GM19324 (cell line): Measurements from ENCODE around the gene ACADM.
"Not testable (repeated sequence)": the region's sequence is repeated elsewhere in the genome, so short reads cannot be mapped to it uniquely, and the experiment has no call there.

Experiments used
- ATAC-seq: cut with Tn5 transposase; IDR thresholded peaks from one replicate; pipeline ENCODE4 v1.9.1; 2021; ENCODE audit warnings: mild to moderate bottlenecking, moderate library complexity; ENCODE audit not compliant: unreplicated experiment, low FRiP score

The ACADM gene

DNA sequence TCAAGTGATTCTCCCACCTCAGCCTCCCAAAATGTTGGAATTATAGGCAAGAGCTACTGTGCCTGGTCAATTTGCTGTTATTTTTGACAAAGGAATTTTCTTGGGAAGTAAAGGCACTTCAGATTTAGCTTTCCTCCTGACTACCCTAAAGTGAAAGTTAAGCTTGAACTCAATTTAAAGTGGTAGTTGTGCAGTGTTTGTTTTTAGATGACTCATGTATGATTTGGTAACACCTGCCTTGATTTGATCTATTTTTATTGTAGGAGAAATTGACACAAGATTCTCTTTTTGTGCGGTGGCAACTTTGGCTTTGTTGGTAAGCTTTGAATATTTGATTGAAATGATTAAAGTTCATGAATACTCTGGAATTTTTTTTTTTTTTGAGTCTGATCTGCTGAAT is 66.5 kb downstream of the ACADM start:
- ATAC-seq, result no peak

DNA sequence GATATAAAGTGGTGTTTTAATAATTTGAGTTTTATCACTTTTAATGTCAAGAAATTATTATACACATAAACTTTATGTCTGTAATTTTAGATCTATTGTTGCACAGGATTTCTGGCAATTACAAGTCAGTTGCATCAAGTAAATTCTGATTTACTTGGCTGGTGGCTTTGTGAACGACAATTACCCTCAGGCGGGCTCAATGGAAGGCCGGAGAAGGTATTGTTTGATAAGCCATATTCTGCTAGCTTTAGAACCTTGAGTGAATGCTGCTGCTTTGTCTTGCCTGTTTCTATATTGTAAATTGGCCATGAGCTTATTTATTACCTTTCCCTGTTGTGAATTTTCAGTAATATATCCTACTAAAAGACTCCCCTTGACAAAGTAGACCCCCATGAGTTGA is 67.6 kb downstream of the ACADM start:
- no peak for ATAC-seq

DNA sequence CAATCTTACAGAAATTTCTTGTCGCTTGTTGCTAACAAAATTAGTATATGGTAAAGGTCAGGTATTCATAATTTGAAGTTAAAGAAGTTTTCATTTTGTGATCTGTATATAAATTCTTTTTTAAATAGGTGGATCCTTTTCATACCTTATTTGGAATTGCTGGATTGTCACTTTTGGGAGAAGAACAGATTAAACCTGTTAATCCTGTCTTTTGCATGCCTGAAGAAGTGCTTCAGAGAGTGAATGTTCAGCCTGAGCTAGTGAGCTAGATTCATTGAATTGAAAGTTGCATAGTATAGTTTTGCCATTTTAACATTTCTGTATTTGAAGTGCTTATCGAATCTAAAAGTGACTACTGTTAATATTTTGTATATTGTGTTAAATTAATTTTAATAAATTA is 69.9 kb downstream of the ACADM start:
- no peak for ATAC-seq

DNA sequence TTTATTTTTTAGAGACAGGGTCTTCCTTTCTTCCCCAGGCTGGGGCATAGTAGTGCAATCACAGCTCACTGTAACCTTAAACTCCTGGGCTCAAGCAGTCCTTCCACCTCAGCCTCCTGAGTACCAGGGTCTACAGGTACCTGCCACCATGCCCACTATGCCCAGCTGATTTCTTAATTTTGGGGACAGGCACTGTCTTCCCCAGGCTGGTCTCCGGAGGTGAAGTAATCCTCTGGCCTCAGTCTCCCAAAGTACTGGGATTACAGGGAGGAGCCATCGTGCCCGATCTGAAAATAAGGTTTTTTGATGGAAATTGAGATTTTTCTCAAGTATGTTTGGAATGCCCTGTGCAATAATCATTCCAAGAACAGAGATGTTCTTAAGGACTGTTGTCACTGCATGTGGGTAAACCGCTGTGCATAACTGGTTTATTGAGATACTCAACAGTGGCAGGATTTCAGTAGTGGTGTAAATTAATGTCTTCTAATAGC is 71.2 kb downstream of the ACADM start:
- no peak for ATAC-seq

DNA sequence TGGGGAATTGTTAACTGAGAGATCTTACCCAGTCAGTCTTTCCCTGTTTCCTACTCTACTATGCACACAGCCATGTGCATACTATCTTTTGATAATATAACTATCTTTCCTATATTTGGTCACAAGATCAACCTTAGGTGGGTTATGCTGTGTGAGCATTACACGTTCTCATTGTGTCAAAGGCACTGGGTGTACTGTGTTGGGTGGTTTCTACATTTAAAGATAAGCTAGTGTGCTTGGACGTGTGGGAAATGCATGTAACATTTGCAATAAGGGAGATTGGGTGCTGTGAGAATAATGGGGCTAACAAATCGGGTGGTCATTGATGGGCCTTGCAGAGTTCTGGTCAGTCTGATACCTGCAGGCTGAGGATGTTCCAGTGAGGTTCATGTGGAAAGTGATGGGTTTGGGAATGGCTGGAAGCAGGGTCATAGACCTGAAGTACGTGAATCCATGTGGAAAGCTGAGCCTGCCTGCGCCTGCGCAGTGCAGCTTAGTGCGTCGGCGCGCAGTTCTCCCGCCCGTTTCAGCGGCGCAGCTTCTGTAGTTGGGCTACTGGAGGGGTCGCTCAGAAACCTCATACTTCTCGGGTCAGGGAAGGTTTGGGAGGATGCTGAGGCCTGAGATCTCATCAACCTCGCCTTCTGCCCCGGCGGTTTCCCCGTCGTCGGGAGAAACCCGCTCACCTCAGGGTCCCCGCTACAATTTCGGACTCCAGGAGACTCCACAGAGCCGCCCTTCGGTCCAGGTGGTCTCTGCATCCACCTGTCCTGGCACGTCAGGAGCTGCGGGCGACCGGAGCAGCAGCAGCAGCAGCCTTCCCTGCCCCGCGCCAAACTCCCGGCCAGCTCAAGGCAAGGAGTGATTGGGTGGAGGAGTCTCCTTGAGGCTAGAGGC is 72.1 kb downstream of the ACADM start, which contains the start of gene MSH4:
TSS of gene MSH4 (plus strand) at position 507 of the 897 bp plus-strand sequence. CDS start at position 611, 104 bp downstream.
- ATAC-seq, result no peak

DNA sequence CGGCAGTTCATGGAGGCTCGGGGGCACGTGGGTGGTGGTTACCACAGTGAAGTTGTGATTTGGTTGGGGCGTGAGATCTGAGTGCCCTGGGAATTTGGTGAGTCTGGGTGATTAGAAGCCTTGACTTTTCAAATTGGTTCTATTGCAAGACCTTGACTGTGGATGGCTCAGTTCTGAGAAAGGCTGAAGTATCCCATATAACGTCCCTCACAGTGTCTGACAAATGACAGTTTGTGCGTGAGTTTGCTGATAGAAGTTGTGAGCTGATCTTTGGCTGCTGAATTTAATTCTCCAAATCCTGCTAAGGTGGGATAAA is 72.7 kb downstream of the ACADM start:
- ATAC-seq, result no peak

DNA sequence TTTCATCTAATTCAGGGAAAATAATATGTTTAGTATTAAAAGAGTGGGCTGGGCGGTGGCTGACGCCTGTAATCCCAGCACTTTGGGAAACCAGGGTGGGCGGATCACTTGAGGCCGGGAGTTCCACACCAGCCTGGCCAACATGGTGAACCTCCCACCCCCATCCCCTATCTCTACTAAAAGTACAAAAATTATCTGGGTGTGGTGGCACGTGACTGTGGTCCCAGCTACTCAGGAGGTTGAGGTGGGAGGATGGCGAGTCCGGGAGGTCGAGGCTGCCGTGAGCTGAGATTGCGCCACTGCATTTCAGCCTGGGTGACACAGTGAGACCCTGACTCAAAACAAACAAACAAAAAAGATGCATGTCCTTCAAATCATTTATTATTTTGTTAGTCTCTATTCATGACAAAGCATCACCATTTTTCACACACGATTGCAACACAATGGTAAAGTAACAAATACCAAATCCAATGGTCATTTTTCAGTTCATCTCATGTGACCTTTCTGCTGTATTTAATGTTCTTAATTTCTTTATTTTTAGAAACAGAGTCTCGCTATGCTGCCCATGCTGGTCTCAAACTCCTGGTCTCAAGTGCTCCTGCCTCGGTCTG is 73.2 kb downstream of the ACADM start:
- ATAC-seq, result no peak

DNA sequence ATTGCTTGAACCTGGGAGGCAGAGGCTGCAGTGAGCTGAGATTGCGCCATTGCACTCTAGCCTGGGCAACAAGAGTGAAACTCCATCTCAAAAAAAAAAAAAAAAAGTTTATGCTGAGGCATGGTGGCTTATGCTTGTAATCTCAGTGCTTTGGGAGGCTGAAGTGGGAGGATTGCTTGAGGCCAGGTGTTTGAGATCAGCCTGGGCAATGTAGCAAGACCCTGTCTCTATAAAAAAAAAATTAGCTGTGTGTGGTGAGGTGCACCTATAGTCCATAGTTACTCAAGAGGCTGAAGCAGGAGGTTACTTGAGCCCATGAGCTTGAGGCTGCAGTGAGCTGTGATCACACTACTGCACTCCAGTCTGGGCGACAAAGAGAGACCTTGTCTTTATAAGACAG is 77.0 kb downstream of the ACADM start:
- ATAC-seq, result not testable (repeated sequence)

DNA sequence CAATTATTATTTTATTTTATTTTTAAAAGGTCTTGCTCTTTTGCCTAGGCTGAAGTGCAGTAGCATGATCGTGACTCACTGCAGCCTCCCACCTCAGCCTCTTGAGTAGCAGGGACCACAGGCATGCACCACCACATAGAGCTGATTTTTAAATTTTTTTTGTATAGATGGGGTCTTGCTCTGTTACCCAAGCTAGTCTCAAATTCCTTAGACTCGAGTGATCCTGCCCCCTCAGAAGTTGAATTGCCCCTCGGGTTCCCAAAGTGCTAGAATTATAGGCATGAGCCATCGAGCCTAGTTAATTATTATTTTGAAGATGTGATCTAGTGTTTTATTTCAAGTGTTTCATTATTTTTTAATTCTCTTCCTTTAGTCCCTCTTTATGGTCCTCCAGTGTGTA is 84.4 kb downstream of the ACADM start:
- no peak for ATAC-seq

DNA sequence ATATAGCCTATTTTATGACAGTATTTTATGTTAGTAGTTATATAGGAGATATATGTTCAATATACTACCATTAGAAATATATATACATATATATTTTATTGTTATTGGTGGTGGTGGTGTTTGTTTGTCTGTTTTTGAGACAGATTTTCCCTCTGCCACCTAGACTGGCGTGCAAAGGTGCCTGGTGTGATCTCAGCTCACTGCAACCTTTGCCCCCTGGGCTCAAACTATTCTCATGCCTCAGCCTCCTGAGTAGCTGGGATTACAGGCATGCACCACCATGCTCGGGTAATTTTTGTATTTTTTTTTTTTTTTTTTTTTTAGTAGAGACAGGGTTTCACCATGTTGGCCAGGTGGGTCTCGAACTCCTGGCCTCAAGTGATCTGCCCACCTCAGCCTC is 85.6 kb downstream of the ACADM start:
- not testable (repeated sequence) for ATAC-seq

DNA sequence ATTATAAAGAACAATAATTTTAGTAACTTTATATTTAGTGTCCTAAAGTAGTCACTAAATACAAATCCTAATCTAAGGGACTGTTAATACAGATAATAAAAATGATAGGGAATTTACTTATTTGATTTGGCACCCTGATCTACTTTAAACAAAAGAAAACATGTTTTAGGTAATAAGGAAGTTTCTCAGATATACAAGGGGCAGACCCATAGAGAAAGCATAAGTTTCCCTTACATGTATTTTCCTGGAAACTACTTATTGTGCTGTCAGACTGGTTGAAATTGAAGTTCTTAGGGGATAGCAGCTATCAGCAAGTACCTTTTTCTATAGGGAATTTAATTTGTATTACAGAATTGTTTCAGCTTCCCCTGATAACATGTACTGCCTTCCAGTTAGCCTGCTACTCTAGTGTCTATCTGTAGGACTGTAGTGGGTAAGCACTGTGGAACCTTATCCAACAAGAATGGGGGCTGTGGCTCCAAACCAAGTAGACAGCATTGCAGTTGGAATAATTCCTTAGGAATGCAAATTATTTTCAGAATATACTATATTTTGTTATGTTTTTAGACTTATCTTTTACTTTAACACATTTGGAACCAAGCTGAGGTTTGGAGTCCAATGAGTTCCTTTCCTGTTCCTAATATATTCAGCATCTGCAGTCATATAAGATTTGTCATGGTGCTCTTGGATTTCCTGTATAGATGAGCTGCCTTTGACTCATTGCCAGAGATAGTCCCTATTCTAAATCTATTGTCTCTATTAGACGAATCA is 86.9 kb downstream of the ACADM start:
- ATAC-seq, result no peak

DNA sequence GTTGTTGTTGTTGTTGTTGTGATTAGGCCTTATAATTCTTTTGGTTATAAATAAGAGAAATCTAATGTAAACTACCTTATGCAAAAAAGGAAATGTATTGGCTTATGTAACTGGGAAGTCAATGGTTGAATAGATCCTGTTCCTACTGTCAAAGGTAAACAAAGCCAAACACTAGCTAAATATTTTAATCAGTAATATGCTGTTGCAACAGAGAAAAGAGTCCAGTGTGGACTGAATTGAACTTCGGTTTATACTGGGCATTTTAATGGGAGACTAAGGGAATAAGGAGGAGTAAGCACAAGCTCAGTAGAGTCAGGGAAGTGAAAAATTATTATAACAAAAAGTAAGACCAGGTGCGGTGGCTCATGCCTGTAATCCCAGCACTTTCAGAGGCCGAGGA is 87.6 kb downstream of the ACADM start:
- ATAC-seq, result no peak
